Activated T-helper 1 cell treated with anti-CD3 and anti-CD28 coated beads, Interleukin-2, amount 50 U/mL, for 16 hours (primary cell): ENCODE results near the gene ENTPD7.

Experiments used
- DNase-seq, 2 donors: peaks; one replicate each; pipeline ENCODE4 v3.0.0-alpha.2; 2020; ENCODE audit warnings: low read depth in 1 of 2, low spot score in 1 of 2

ENTPD7 gene

DNA sequence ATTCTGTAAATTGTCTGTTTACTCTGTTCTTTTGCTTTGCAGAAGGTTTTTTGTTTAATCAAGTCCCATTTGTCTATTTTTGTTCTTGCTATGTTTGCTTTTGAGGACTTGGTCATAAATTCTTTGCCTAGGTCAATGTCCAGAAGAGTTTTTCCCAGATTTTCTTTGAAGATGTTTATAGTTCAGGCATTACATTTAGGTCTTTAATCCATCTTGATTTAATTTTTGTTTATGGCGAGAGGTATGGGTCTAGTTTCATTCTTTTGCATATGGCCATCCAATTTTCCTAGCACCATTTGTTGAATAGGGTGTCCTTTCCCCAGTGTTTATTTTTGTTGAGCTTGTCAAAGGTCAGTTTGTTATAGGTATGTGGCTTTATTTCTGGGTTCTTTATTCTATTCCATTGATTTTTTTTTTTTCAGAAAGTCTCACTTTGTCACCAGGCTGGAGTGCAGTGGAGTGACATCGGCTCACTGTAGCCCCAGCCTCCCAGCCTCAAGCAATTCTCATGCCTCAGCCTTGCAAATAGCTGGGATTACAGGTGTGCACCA, 11.6 kb upstream of the ENTPD7 start:
- no peak for DNase-seq

GRCh38 chr10:99648717-99649116, 10.6 kb upstream of the ENTPD7 start:
- no peak for DNase-seq

DNA sequence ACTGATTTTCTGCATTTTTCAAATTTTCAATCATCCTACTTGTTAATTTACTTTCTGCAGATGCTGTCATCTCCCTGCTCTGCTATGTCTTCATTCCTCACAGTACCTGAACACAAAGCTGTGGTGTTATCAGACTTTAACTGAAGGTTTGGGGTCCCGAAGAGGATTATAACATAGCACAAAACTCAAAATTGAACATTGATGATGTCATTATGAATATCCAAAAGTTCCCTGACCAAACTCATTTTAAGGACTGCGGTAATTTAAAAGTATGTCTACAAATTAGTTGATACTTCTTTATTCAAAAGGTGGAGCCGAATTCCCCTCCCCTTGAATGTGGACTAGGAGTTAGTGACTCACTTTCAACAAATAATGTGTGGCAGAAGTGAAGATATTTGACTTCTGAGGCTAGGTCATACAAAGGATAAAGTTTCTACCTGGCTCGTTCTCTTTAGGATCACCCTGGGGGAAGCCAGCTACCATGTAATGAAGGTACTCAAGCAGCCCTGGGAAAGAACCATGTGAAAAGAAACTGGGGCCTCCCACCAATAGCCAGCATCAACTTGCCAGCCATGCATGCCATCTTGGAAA, 6.4 kb upstream of the ENTPD7 start:
- DNase-seq = no peak

DNA sequence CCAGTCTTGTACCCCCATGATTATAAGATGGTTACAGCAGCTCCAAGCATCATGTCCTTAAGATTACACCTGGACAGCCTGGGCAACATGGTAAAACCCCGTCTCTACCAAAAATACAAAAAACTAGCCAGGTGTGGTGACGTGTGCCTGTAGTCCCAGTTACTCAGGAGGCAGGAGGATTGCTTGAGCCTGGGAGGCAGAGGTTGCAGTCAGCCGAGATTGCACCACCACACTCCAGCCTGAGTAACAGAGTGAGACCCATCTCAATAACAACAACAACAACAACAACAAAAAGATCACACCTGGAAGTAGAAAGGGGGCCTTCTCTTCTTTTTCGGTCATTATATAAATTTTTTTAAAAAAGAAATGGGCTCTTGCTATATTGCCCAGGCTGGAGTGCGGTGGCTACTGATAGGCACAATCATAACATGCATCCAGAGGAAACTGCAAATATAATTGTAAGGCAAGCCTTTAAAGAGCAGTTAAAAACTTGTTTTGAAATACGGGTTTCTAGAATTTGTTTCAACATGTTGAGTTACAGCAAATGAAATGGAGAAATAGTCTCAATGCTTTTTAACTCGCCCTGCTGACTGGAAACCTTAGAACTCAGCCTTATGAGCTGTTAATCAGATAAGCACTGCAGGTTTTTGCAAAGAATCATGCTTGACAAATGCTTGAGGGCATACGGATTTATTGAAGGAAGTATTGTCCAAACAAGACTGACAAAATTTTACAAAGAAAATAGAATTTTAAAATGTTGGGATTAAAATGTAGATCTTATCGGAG, 4.7 kb upstream of the ENTPD7 start:
- no peak for DNase-seq

- DNase-seq = no peak
Observed at GRCh38 chr10:99656199-99657064, 2.9 kb upstream of the ENTPD7 start.

DNA sequence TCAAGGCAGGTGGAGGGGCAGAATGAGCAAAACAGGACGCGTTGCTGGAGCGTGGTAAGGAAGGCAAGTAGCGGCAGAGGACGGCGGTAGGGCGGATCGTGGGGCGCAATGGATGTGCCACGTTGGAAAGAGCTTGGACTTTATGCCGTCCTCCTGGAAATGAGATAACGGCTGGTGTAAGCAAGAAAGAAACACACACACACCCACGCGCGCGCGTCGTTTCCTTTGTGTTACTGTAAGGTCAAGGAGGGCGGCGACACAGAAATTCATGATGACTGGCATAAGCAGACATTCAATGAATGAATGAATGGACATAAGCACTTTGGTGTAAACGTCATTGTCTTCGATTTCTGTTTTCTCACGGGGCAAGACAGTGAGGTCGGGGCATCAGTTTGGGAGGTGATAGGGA, 683 bp upstream of the ENTPD7 start:
- DNase-seq = peak in 1 of 2 donors; percentile 36

DNA sequence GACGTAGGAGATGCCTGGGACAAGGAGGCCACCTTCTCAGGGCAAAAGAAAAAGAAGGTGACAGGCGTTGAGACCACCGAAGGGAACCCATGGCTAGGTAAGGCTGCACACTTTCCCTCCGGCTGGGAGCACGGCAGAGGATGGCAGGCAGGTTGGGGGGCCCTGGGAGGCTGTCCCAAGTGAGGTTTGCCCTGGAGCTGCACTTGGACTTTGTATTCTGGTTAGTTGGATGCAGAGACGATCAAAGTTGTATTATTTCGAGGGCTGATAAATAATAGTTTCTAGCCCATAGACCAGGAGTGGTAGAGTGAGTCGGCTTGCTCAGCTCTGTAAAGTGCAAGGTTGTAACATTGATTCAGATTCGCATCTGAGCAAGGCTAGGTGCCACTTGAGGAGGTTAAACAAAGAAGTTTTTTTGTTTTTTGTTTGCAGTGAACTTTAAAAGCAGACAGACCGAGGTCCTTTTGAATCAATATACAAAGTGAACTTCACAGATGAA, 608 bp downstream of the ENTPD7 start:
- no peak for DNase-seq

- no peak for DNase-seq
Observed at GRCh38 chr10:99660662-99661376, 1.5 kb downstream of the ENTPD7 start.

DNA sequence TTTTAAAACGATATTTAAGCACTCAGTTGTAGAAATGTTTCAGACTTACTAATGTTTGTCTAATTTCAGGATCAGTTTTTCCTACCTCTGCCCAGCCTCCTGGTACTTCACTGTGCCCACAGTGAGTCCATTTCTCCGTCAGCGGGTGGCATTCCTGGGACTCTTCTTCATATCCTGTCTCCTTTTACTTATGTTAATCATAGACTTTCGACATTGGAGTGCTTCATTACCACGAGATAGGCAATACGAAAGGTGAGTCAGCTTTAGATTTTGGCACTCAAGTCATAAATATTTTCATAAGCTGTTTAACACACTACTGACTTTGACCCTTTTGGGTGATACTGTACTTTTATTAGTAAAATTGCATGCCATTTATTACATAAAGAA, 2.1 kb downstream of the ENTPD7 start:
- DNase-seq = no peak

- DNase-seq = no peak
Observed at GRCh38 chr10:99665304-99665703, 6.0 kb downstream of the ENTPD7 start.

- no peak for DNase-seq
Observed at GRCh38 chr10:99667108-99667751, 7.9 kb downstream of the ENTPD7 start.

DNA sequence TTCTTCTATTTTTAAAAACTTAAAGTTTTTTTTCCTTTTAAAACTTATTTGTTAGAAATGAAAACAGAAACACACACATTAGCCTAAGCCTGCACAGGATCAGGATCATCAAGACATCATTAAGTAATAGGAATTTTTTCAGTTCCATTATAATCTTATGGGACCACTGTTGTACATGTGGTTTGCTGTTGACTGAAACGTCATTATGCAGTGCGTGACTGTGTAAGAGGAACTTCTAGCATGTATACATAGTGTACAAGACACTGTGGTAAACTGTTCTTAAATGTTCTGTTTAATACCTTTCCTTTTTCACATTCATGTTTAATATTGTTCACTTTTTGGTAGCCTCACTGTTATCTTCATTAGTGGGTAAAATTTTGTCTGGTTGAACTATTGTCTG, 12.1 kb downstream of the ENTPD7 start:
- no peak for DNase-seq

GRCh38 chr10:99672884-99673283, 13.6 kb downstream of the ENTPD7 start:
- DNase-seq = no peak

DNA sequence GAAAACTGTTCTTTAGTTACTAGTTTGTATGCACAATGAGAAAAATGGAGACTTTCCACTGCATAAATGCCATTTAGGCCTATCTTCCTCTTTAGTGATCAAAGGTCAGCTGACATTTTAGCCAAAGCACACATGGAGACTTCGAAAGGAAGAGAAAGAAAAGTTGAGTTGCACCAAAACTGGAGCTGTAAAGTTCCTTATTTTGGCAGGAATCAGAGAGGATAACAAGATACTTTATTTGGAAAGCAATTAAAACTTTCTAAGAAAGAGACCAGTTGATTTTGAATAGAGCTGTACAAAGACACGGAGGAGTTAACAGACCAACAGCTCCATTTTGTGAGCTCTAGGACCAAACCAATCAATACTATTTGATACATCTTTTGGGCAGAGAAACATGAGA, 14.2 kb downstream of the ENTPD7 start:
- DNase-seq = no peak

- no peak for DNase-seq
Observed at GRCh38 chr10:99674762-99675161, 15.5 kb downstream of the ENTPD7 start.

GRCh38 chr10:99676426-99676825, 17.1 kb downstream of the ENTPD7 start:
- DNase-seq = no peak

DNA sequence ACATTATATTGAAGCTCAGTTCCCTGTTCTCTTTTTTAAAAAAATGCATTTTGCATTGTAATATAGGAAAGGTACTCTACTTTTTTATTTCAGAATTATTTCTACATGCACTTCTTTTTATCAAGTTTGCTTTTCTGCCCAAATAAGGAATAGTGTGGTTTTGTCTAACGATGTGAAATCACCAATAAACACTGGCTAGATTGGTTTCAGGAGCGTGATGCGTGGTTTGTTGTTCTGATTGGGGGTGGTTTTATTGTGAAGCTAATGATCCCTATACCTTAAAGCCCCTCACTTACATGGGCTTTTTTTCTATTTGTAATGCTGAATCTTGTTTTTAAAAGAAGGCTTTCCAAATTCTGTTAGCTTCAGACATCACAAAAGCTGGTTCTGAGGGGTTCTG, 17.6 kb downstream of the ENTPD7 start:
- DNase-seq = no peak

DNA sequence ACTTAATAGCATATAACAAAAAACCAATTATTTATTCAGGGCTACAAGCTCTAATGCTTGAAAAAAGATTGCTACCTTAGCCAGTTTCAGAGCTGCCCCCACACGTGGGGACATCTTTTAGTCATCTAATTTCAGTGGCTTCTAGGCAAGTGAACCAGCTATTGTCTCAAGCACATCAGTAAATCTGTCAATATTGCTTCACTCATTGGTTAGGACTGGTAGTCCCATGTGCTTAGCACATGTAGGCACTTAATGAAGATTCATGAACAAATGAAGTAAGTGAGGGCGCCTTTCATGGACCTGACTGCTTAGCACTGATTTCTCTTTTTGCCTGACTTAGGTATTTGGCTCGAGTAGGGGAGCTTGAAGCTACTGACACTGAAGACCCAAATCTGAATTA, 19.6 kb downstream of the ENTPD7 start:
- no peak for DNase-seq

GRCh38 chr10:99681553-99681952, 22.2 kb downstream of the ENTPD7 start:
- DNase-seq = no peak

DNA sequence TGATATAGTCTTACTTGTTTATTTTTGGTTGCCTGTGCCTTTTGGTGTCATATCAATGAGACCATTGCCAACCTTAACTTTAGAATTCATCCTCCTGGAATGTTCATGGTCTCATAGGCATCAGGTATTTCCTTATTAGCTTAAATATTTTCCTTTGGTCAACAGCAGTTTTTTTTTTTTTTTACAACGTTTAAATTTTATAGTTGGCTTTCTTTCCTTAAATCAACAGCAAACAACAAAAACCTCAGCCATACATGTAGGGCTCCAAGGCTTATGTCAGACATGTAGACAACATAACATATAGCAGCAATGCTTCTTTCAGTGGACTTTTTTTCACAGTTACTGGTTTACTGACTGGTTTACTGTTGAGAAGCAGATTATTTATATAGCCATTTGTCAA, 22.7 kb downstream of the ENTPD7 start:
- no peak for DNase-seq
